Hepatocyte (in vitro differentiated cells): ENCODE measurements around the gene SFMBT2. TPM values are rescaled to one million over a fixed set of nuclear protein-coding genes. Genes with fewer than 3 reads are reported as not detected.
"Not testable (repeated sequence)": the region's sequence is repeated elsewhere in the genome, so short reads cannot be mapped to it uniquely, and the experiment has no call there.

ENCODE experiments used
- DNase-seq: peaks from one replicate; pipeline ENCODE4 v3.0.0-alpha.2; 2016; ENCODE audit warnings: low spot score
- H2AFZ ChIP-seq: fragments of 200-600 bp; sonication (generic); 2 replicates; pipeline ENCODE4 v1.6.0; 2016; ENCODE audit warnings: antibody characterized with exemption, mild to moderate bottlenecking
- H3K27ac ChIP-seq: fragments of 200-600 bp; sonication (generic); 2 replicates; pipeline ENCODE4 v1.5.1; 2016; ENCODE audit warnings: mild to moderate bottlenecking
- H3K27me3 ChIP-seq: fragments of 200-600 bp; sonication (generic); 2 replicates; pipeline ENCODE4 v1.6.1; 2016
- H3K36me3 ChIP-seq: fragments of 200-600 bp; sonication (generic); replicated peaks from 2 replicates; pipeline ENCODE4 v1.5.1; 2016; ENCODE audit warnings: low read depth; ENCODE audit not compliant: insufficient read depth
- H3K4me1 ChIP-seq: fragments of 200-600 bp; sonication (generic); 2 replicates; pipeline ENCODE4 v1.5.1; 2016; ENCODE audit warnings: mild to moderate bottlenecking, moderate library complexity; ENCODE audit not compliant: insufficient read depth
- H3K4me2 ChIP-seq: fragments of 200-600 bp; sonication (generic); 2 replicates; pipeline ENCODE4 v1.6.0; 2016
- H3K4me3 ChIP-seq: fragments of 200-600 bp; sonication (generic); 2 replicates; pipeline ENCODE4 v1.5.1; 2016; ENCODE audit warnings: mild to moderate bottlenecking
- H3K79me2 ChIP-seq: fragments of 200-600 bp; sonication (generic); 2 replicates; pipeline ENCODE4 v1.6.0; 2017; ENCODE audit warnings: mild to moderate bottlenecking
- H3K9me2 ChIP-seq: fragments of 200-600 bp; sonication (generic); replicated peaks from 2 replicates; pipeline ENCODE4 v1.6.0; 2017; ENCODE audit warnings: mild to moderate bottlenecking; ENCODE audit not compliant: insufficient read depth
- H3K9me3 ChIP-seq: fragments of 200-600 bp; sonication (generic); 2 replicates; pipeline ENCODE4 v1.5.1; 2016; ENCODE audit warnings: low read depth, mild to moderate bottlenecking
- H4K20me1 ChIP-seq: fragments of 200-600 bp; sonication (generic); 2 replicates; pipeline ENCODE4 v1.6.0; 2016; ENCODE audit warnings: mild to moderate bottlenecking; ENCODE audit not compliant: insufficient read depth, poor library complexity, severe bottlenecking
- EZH2 ChIP-seq: fragments of 200-600 bp; sonication (generic); IDR thresholded peaks from 2 replicates; pipeline ENCODE4 v1.6.1; 2016; ENCODE audit warnings: antibody characterized with exemption, mild to moderate bottlenecking, borderline replicate concordance
- EZH2phosphoT487 ChIP-seq: fragments of 200-600 bp; sonication (generic); IDR thresholded peaks from one replicate; pipeline ENCODE4 v1.6.1; 2018; ENCODE audit warnings: antibody characterized with exemption, mild to moderate bottlenecking, low read depth, moderate library complexity; ENCODE audit not compliant: unreplicated experiment, severe bottlenecking
- whole genome bisulfite sequencing: methylation state at CpG from one replicate; pipeline ENCODE4 v1.1.6; 2016; ENCODE audit warnings: low lambda C conversion rate; ENCODE audit errors: missing lambda C conversion rate; 5-methylcytosine and 5-hydroxymethylcytosine counted together
- polyA plus RNA-seq: library from polyadenylated mRNA; unstranded; fragments of >200 nt; fragmentation: Nextera tagmentation; extraction: Ambion mirVana; gene quantifications from 2 replicates; pipeline ENCODE4 v1.2.1, GENCODE V29; 2016
- total RNA-seq: library from RNA; depleted of rRNA; stranded (reverse); fragments of >200 nt; gene quantifications from 2 replicates; pipeline ENCODE4 v1.2.3, GENCODE V29; 2014
- TF ChIP-seq, protein P1 (sequence below): fragments of 200-600 bp; sonication (generic); IDR thresholded peaks from 2 replicates; pipeline ENCODE4 v1.5.1; 2016; ENCODE audit warnings: antibody characterized with exemption, mild to moderate bottlenecking; ENCODE audit not compliant: poor library complexity

SFMBT2 gene
- total and polyA plus RNA-seq, 2 experiments from 2014 or later, result 1.1 to 3.8 TPM

- Histone ChIP-seq H3K4me2 (no peak overlapping the region), H3K27ac (no peak overlapping the region), H3K9me3 (no peaks in the 10 kb centered on the region), H3K9me2 (no peaks in the 10 kb centered on the region), H3K79me2 (no peaks in the 10 kb centered on the region), H3K4me1 (peaks cover 4% of the 10 kb centered on the region), H3K36me3 (no peaks in the 10 kb centered on the region), H3K4me3 (no peak overlapping the region), H4K20me1 (no peaks in the 10 kb centered on the region), H2AFZ (no peak overlapping the region), H3K27me3 (no peaks in the 10 kb centered on the region)
- 76% methylated on average over 4 of the region's 4 CpGs for WGBS
- DNase-seq, result no peak
- TF ChIP-seq EZH2phosphoT487, result no peak
- no peak for TF ChIP-seq EZH2
- TF ChIP-seq, protein P1, sequence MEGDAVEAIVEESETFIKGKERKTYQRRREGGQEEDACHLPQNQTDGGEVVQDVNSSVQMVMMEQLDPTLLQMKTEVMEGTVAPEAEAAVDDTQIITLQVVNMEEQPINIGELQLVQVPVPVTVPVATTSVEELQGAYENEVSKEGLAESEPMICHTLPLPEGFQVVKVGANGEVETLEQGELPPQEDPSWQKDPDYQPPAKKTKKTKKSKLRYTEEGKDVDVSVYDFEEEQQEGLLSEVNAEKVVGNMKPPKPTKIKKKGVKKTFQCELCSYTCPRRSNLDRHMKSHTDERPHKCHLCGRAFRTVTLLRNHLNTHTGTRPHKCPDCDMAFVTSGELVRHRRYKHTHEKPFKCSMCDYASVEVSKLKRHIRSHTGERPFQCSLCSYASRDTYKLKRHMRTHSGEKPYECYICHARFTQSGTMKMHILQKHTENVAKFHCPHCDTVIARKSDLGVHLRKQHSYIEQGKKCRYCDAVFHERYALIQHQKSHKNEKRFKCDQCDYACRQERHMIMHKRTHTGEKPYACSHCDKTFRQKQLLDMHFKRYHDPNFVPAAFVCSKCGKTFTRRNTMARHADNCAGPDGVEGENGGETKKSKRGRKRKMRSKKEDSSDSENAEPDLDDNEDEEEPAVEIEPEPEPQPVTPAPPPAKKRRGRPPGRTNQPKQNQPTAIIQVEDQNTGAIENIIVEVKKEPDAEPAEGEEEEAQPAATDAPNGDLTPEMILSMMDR, result no peak
These were observed 225.5 kb downstream of the SFMBT2 start for GRCh38 chr10:7185367-7185690.

DNA sequence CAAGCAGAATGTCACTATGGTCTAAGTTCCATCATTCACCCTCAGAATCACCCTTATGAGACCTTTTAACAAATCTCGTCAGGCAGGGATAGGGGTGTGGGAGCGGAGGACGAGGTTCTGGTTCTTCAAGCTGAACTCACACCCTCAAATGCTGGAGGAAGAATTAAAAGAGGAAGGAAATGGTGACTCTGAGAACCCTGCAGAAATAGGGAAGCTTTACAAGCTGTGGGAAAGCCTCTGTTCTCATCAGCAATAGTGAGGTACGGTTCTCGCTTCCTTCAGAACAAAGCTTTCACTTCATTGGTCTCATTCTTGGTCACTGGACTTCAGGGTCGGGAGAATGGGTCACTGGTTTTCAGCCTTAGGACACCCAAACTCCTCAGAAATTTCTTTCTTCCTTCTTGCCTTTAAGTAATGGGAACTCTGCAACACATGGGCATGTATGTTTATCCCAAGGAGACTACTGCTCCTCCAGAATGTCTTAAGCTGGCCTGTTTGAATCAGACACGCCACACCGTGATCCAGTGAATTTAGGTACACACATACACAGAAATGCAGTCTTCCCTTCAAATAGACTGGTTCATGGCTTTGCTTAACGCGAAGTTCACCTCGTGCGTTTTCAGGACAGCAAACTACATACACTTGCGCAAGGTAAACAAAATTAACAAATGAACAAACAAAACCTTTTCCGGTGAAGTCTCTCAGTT, 226.0 kb downstream of the SFMBT2 start:
- Histone ChIP-seq H3K4me1 (peaks cover 4% of the 10 kb centered on the region), H3K4me2 (no peak overlapping the region), H3K36me3 (no peaks in the 10 kb centered on the region), H2AFZ (no peak overlapping the region), H3K27ac (no peak overlapping the region), H3K9me2 (no peaks in the 10 kb centered on the region), H3K4me3 (no peak overlapping the region), H3K79me2 (no peaks in the 10 kb centered on the region), H3K9me3 (no peaks in the 10 kb centered on the region), H4K20me1 (no peaks in the 10 kb centered on the region), H3K27me3 (no peaks in the 10 kb centered on the region)
- no peak for DNase-seq
- 85% methylated on average over 14 of the region's 14 CpGs for WGBS
- TF ChIP-seq, protein P1, result no peak

DNA sequence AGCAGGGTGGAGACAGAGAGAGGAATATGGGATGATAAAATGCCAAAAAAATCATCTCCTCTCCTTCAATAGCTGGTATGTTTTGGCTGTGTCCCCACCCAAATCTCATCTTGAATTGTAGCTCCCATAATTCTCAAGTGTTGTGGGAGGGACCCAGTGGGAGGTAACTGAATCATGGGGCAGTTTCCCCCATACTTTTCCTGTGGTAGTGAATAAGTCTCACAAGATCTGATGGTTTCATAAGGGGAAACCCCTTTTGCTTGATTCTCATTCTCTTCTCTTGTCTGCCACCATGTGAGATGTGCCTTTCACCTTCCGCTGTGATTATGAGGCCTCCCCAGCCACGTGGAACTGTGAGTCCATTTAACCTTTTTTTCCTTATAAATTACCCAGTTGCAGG, 226.7 kb downstream of the SFMBT2 start:
- not testable (repeated sequence) for H3K27ac ChIP-seq, H3K4me2 ChIP-seq, H3K4me1 ChIP-seq, H3K9me3 ChIP-seq, H3K9me2 ChIP-seq, H4K20me1 ChIP-seq, H3K79me2 ChIP-seq, H3K36me3 ChIP-seq, DNase-seq, H3K4me3 ChIP-seq, H3K27me3 ChIP-seq, H2AFZ ChIP-seq
- WGBS, result 93% methylated on average over 2 of the region's 2 CpGs

GRCh38 chr10:7182327-7182726, 228.5 kb downstream of the SFMBT2 start:
- H3K4me3 ChIP-seq, H3K36me3 ChIP-seq, H4K20me1 ChIP-seq, H3K4me2 ChIP-seq, DNase-seq, H3K4me1 ChIP-seq, H2AFZ ChIP-seq, H3K27ac ChIP-seq, H3K27me3 ChIP-seq, H3K9me3 ChIP-seq, H3K9me2 ChIP-seq, H3K79me2 ChIP-seq: not testable (repeated sequence)
- WGBS, result 100% methylated on average over 1 of the region's 1 CpG
